ENCODE results near the gene INPP4A.

DNA sequence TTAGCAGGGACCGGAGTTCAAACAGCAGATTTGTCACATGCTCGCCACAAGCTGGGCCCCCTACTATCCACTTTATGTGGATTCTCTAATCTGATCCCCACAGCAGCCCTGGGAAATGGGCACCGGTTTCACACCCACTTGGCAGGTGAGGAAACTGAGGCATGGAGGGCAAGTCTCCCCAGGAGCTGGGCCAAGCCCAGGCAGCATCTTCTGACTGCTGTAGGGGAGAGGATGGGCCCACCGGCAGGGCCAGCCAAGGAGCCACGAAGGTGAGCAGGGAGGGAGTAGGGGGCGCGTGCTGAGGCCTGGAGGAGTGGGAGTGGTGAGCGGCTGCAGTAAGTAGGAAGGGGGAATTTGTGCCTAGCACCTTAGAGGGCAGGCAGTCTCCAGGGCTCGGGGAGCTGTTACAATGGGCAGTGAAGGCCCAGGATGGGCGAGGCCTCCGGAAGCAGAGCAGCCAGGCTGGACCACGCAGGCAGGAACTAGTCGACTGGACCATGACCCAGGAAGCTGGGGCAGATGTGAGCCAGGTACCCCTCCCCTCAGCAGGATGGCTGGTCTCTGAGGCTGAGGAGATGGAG, 126.6 kb downstream of the INPP4A start:
- TF ChIP-seq, protein P1, sequence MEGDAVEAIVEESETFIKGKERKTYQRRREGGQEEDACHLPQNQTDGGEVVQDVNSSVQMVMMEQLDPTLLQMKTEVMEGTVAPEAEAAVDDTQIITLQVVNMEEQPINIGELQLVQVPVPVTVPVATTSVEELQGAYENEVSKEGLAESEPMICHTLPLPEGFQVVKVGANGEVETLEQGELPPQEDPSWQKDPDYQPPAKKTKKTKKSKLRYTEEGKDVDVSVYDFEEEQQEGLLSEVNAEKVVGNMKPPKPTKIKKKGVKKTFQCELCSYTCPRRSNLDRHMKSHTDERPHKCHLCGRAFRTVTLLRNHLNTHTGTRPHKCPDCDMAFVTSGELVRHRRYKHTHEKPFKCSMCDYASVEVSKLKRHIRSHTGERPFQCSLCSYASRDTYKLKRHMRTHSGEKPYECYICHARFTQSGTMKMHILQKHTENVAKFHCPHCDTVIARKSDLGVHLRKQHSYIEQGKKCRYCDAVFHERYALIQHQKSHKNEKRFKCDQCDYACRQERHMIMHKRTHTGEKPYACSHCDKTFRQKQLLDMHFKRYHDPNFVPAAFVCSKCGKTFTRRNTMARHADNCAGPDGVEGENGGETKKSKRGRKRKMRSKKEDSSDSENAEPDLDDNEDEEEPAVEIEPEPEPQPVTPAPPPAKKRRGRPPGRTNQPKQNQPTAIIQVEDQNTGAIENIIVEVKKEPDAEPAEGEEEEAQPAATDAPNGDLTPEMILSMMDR (IDR thresholded peaks at IDR 0.05): no peak
- TF ChIP-seq POLR2A (IDR thresholded peaks at IDR 0.05): no peak
